IMR-90 (cell line): ENCODE data around the gene DGKQ. TPM values are rescaled to one million over a fixed set of nuclear protein-coding genes. Genes with fewer than 3 reads are reported as not detected.

Source experiments
- ATAC-seq: fragments of 200-7000 bp; cut with Tn5 transposase; 2 replicates; pipeline ENCODE4 v1.9.1; 2020; ENCODE audit warnings: low read depth, mild to moderate bottlenecking, moderate library complexity
- BruUV-seq: library from RNA; stranded (reverse); fragments of 400-500 nt; replicated peaks from 2 replicates; lab custom pipeline; 2021; lab: Mats Ljungman, UMichigan
- CTCF ChIA-PET: fragments of 300-600 bp; formaldehyde crosslinking; extraction: SDS; loops from one replicate; lab custom pipeline; 2021; ENCODE audit warnings: antibody characterized with exemption; lab: Yijun Ruan, JAX
- POLR2A ChIA-PET: fragments of 300-600 bp; sonication (Branson Sonifier 250); formaldehyde crosslinking; loops from one replicate; lab custom pipeline; 2022; ENCODE audit warnings: antibody characterized with exemption; ENCODE audit not compliant: unreplicated experiment; lab: Charles Lee
- DNase-seq: peaks from one replicate; pipeline ENCODE4 v3.0.0; 2013
- H2AFZ ChIP-seq: replicated peaks from 2 replicates; pipeline ENCODE3; 2013; ENCODE audit warnings: low read length, mild to moderate bottlenecking; ENCODE audit not compliant: poor library complexity
- H2AK5ac ChIP-seq: 2 replicates; pipeline ENCODE4 v1.6.1; 2013; ENCODE audit warnings: low read depth, low read length, inconsistent platforms
- H2AK9ac ChIP-seq: replicated peaks from 2 replicates; pipeline ENCODE3; 2013; ENCODE audit warnings: mild to moderate bottlenecking, low read depth, low read length, moderate library complexity; ENCODE audit not compliant: poor library complexity
- H2BK120ac ChIP-seq: 2 replicates; pipeline ENCODE4 v1.6.1; 2013; ENCODE audit warnings: low read depth, low read length, inconsistent platforms
- H2BK15ac ChIP-seq: 3 replicates; pipeline ENCODE4 v1.6.1; 2013; ENCODE audit warnings: low read depth, low read length, inconsistent platforms
- H2BK20ac ChIP-seq: 2 replicates; pipeline ENCODE4 v1.6.1; 2013; ENCODE audit warnings: low read depth, mild to moderate bottlenecking, inconsistent platforms, low read length, moderate library complexity
- H2BK5ac ChIP-seq: 2 replicates; pipeline ENCODE4 v1.6.1; 2013; ENCODE audit warnings: mild to moderate bottlenecking, low read depth, low read length, inconsistent platforms; ENCODE audit not compliant: poor library complexity, severe bottlenecking
- H3K14ac ChIP-seq: replicated peaks from 2 replicates; pipeline ENCODE4 v1.6.1; 2013; ENCODE audit warnings: low read depth, low read length, inconsistent platforms
- H3K18ac ChIP-seq: 2 replicates; pipeline ENCODE4 v1.6.1; 2013; ENCODE audit warnings: low read depth, low read length, control low read depth
- H3K23ac ChIP-seq: 2 replicates; pipeline ENCODE4 v1.6.1; 2013; ENCODE audit warnings: low read depth, low read length, inconsistent platforms
- H3K27ac ChIP-seq: 2 replicates; pipeline ENCODE4 v1.5.1; 2013; ENCODE audit warnings: mild to moderate bottlenecking, control low read depth, low read length; ENCODE audit not compliant: insufficient read depth
- H3K27me3 ChIP-seq: 2 replicates; pipeline ENCODE4 v1.6.1; 2013; ENCODE audit warnings: low read length; ENCODE audit not compliant: control insufficient read depth, insufficient read depth
- H3K36me3 ChIP-seq: 2 replicates; pipeline ENCODE4 v1.6.1; 2013; ENCODE audit warnings: low read length, mixed read lengths; ENCODE audit not compliant: control insufficient read depth, insufficient read depth
- H3K4ac ChIP-seq: 2 replicates; pipeline ENCODE4 v1.6.1; 2013; ENCODE audit warnings: low read depth, low read length, inconsistent platforms
- H3K4me1 ChIP-seq: 2 replicates; pipeline ENCODE4 v1.6.1; 2013; ENCODE audit warnings: low read length, mixed read lengths; ENCODE audit not compliant: control insufficient read depth, insufficient read depth
- H3K4me2 ChIP-seq: 2 replicates; pipeline ENCODE4 v1.6.1; 2013; ENCODE audit warnings: low read depth, mild to moderate bottlenecking, control low read depth, low read length, moderate library complexity
- H3K4me3 ChIP-seq: 2 replicates; pipeline ENCODE4 v1.5.1; 2013; ENCODE audit warnings: low read depth, mild to moderate bottlenecking, control low read depth, low read length, moderate library complexity; ENCODE audit not compliant: insufficient read depth
- H3K56ac ChIP-seq: 2 replicates; pipeline ENCODE4 v1.6.1; 2013; ENCODE audit warnings: low read length, inconsistent platforms; ENCODE audit not compliant: insufficient read depth; ENCODE audit errors: extremely low read depth
- H3K79me1 ChIP-seq, 2 experiments: 2 replicates each; pipeline ENCODE4 v1.6.1; 2013; ENCODE audit warnings: low read length in 2 of 2, inconsistent platforms in 1 of 2, low read depth in 1 of 2
- H3K9ac ChIP-seq: 2 replicates; pipeline ENCODE4 v1.6.1; 2013; ENCODE audit warnings: low read depth, low read length, control low read depth
- H3K9me1 ChIP-seq: 2 replicates; pipeline ENCODE4 v1.6.1; 2013; ENCODE audit warnings: low read length, inconsistent platforms; ENCODE audit not compliant: insufficient read depth
- H3K9me3 ChIP-seq: 2 replicates; pipeline ENCODE4 v1.6.1; 2013; ENCODE audit warnings: low read length; ENCODE audit not compliant: control insufficient read depth, insufficient read depth
- H4K20me1 ChIP-seq: 2 replicates; pipeline ENCODE4 v1.6.1; 2013; ENCODE audit warnings: low read length, inconsistent platforms; ENCODE audit not compliant: insufficient read depth
- H4K5ac ChIP-seq: 2 replicates; pipeline ENCODE4 v1.6.1; 2013; ENCODE audit warnings: mild to moderate bottlenecking, low read depth, low read length, control low read depth
- H4K8ac ChIP-seq, 2 experiments: 2 replicates each; pipeline ENCODE4 v1.6.1; 2013; ENCODE audit warnings: low read depth in 2 of 2, low read length in 2 of 2, control low read depth in 1 of 2, inconsistent platforms in 1 of 2
- H4K91ac ChIP-seq: 2 replicates; pipeline ENCODE4 v1.6.1; 2013; ENCODE audit warnings: low read depth, low read length, inconsistent platforms; ENCODE audit not compliant: insufficient read depth
- BHLHE40 ChIP-seq: fragments of 150-350 bp; IDR thresholded peaks from 2 replicates; pipeline ENCODE4 v1.6.1; 2016; ENCODE audit warnings: mild to moderate bottlenecking, low read depth, low read length
- CEBPB ChIP-seq: IDR thresholded peaks from 2 replicates; pipeline ENCODE4 v1.6.1; 2012; ENCODE audit warnings: low read depth, low read length, improper control_type of control experiment
- CHD1 ChIP-seq: IDR thresholded peaks from 2 replicates; pipeline ENCODE4 v1.6.1; 2012; ENCODE audit warnings: low read depth, low read length, improper control_type of control experiment
- FOS ChIP-seq: fragments of 150-350 bp; IDR thresholded peaks from 2 replicates; pipeline ENCODE4 v1.6.1; 2016; ENCODE audit warnings: low read depth, low read length
- MAFK ChIP-seq: IDR thresholded peaks from 2 replicates; pipeline ENCODE4 v1.6.1; 2012; ENCODE audit warnings: low read depth, low read length, improper control_type of control experiment
- MXI1 ChIP-seq: IDR thresholded peaks from 2 replicates; pipeline ENCODE4 v1.6.1; 2012; ENCODE audit warnings: low read depth, mild to moderate bottlenecking, low read length, moderate library complexity, borderline replicate concordance
- NFE2L2 ChIP-seq: fragments of 150-350 bp; IDR thresholded peaks from 2 replicates; pipeline ENCODE4 v1.6.1; 2016; ENCODE audit warnings: low read depth, mild to moderate bottlenecking, low read length
- POLR2A ChIP-seq: IDR thresholded peaks from 2 replicates; pipeline ENCODE4 v1.6.1; 2012; ENCODE audit warnings: mild to moderate bottlenecking, low read depth, low read length
- RAD21 ChIP-seq: IDR thresholded peaks from 2 replicates; pipeline ENCODE4 v1.6.1; 2012; ENCODE audit warnings: low read length, improper control_type of control experiment
- RCOR1 ChIP-seq: IDR thresholded peaks from 2 replicates; pipeline ENCODE4 v1.6.1; 2012; ENCODE audit warnings: mild to moderate bottlenecking, low read length, improper control_type of control experiment; ENCODE audit not compliant: insufficient replicate concordance
- RFX5 ChIP-seq: IDR thresholded peaks from 2 replicates; pipeline ENCODE4 v1.8.0; 2012; ENCODE audit warnings: low read depth, mild to moderate bottlenecking, low read length, moderate library complexity
- SMC3 ChIP-seq: fragments of 150-350 bp; IDR thresholded peaks from 2 replicates; pipeline ENCODE4 v1.6.1; 2016; ENCODE audit warnings: low read depth, mild to moderate bottlenecking, antibody characterized with exemption, low read length, moderate library complexity
- whole genome bisulfite sequencing, 2 experiments: methylation state at CpG; one replicate each; pipeline versions ENCODE4 v1.1.5 to v1.1.7; 2013; ENCODE audit warnings: missing lambda C conversion rate in 2 of 2; ENCODE audit not compliant: insufficient read length in 1 of 2; ENCODE audit errors: extremely low coverage in 2 of 2; 5-methylcytosine and 5-hydroxymethylcytosine counted together
- dilution Hi-C: fragments of 300-500 bp; cut with HindIII; formaldehyde crosslinking; loops from one replicate; pipeline ENCODE4 v1.14.3; 2018; ENCODE audit warnings: low sequenced_read_pairs; ENCODE audit not compliant: unreplicated experiment
- in situ Hi-C: fragments of 300-500 bp; cut with MboI; formaldehyde crosslinking; loops from 3 replicates; pipeline ENCODE4 v1.14.3; 2019; ENCODE audit warnings: low sequenced_read_pairs, inconsistent platforms, mixed read lengths
- intact Hi-C: fragments of 100-400 bp; cut with micrococcal nuclease; formaldehyde crosslinking; loops from 2 replicates; pipeline ENCODE4 v1.10.0; 2022
- polyA plus RNA-seq, 3 experiments: library from polyadenylated mRNA; depleted of rRNA; stranded (reverse); fragments of >200 nt; gene quantifications; 2 replicates each; pipeline ENCODE4 v1.2.3, GENCODE V29; 2012; ENCODE audit warnings: low replicate concordance in 1 of 3
- total RNA-seq: library from RNA; depleted of rRNA; stranded (reverse); fragments of >200 nt; gene quantifications from 2 replicates; pipeline ENCODE4 v1.2.3, GENCODE V29; 2012
- TF ChIP-seq, protein P1 (sequence below): fragments of 150-350 bp; IDR thresholded peaks from 2 replicates; pipeline ENCODE4 v1.6.1; 2017; ENCODE audit warnings: mild to moderate bottlenecking, antibody characterized with exemption, low read length, low read depth
- TF ChIP-seq, protein P2 (sequence below): fragments of 150-350 bp; IDR thresholded peaks from 2 replicates; pipeline ENCODE4 v1.6.1; 2016; ENCODE audit warnings: low read depth, mild to moderate bottlenecking, low read length, moderate library complexity, borderline replicate concordance
- TF ChIP-seq, protein P3 (sequence below): conservative IDR thresholded peaks from 2 replicates; pipeline ENCODE4 v1.5.1; 2012; ENCODE audit warnings: mild to moderate bottlenecking, low read depth, low read length, improper control_type of control experiment

Gene DGKQ
- total and polyA plus RNA-seq, 2 of the 4 experiments (the other 2 are of a cell fraction), result 4.3 to 15.6 TPM

DNA sequence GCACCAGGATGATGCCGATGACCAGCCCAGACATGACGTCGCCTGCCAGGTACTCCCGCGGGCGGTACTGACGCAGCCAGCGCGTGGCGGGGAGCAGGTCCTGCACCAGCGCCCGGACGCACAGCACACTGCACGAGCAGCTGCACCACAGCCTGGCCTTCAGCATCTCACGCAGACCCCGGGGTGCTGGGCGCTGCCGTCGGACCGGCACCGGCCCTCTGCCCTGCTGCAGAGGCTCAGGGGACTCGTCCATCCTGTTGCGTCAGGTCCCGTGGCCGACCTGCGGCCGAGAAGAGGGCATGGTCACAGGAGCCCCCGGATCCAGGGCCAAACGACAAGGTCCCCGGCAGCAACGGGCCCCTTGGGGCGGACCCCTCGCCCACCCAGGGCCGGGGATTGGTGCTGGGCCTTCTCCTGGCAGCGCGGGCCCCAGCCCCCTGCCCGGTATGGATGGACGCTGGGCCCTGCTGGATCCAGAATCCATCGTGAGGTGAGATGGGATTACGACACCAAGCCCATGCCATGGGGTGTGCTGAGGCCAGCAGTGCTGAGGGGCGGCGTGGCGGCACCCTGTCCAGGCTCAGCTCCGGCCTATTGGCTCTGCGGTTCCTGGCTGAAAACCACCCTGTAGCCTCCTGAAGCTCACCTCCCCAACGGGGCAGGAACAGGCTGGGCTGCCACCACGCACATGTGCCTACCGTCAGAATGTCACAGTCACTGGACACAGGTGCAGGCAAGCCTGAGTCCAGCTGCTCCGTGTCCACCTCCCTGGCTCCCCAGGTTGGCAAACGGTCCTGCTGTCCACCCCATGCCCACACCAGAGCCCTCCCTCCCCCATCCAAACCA, 18.3 kb upstream of the DGKQ start:
- Histone ChIP-seq H3K9me1 (no peaks in the 10 kb centered on the region), H2AK5ac (no peak overlapping the region), H3K27me3 (peaks cover 4% of the 10 kb centered on the region), H3K4me2 (no peak overlapping the region), H3K4ac (no peak overlapping the region), H3K27ac (no peak overlapping the region), H3K23ac (no peak overlapping the region), H3K14ac (no peak overlapping the region), H2BK5ac (no peak overlapping the region), H4K8ac (no peak overlapping the region), H2BK120ac (no peak overlapping the region), H3K56ac (no peak overlapping the region), H2BK20ac (no peak overlapping the region), H3K36me3 (peaks cover 9% of the 10 kb centered on the region; the same call in 1 of the 2 replicates), H3K79me1 (peaks cover 0 to 18% of the 10 kb centered on the region in 2 experiments; a peak in 1 of 4 replicates), H2AK9ac (no peak overlapping the region), H3K18ac (no peak overlapping the region), H2BK15ac (no peak overlapping the region), H2AFZ (no peak overlapping the region), H3K4me3 (no peak overlapping the region), H3K9me3 (no peaks in the 10 kb centered on the region), H4K5ac (no peak overlapping the region), H3K9ac (no peak overlapping the region), H4K20me1 (peaks cover 2% of the 10 kb centered on the region), H3K4me1 (peaks cover 5% of the 10 kb centered on the region; the same call in 1 of the 2 replicates), H4K91ac (no peak overlapping the region)
- in situ Hi-C loops, result no loop called here
- WGBS, 2 experiments, result 91% methylated on average over 39 of the region's 50 CpGs; no CpG with 5 or more reads in 1 of the 2 experiments
- ChIA-PET CTCF (no interaction called here), POLR2A (no interaction called here)
- no peak for DNase-seq
- intact Hi-C loops, result no loop called here
- ATAC-seq, result no peak
- BruUV-seq, result no TSS peak
- dilution Hi-C loops, result no loop called here
- no peak for TF ChIP-seq BHLHE40
- no peak for TF ChIP-seq CEBPB
- no peak for TF ChIP-seq POLR2A
- no peak for TF ChIP-seq MXI1
- no peak for TF ChIP-seq RCOR1
- no peak for TF ChIP-seq MAFK
- TF ChIP-seq FOS, result no peak
- TF ChIP-seq SMC3, result no peak
- TF ChIP-seq, protein P1, sequence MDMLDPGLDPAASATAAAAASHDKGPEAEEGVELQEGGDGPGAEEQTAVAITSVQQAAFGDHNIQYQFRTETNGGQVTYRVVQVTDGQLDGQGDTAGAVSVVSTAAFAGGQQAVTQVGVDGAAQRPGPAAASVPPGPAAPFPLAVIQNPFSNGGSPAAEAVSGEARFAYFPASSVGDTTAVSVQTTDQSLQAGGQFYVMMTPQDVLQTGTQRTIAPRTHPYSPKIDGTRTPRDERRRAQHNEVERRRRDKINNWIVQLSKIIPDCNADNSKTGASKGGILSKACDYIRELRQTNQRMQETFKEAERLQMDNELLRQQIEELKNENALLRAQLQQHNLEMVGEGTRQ, result no peak
- TF ChIP-seq, protein P2, sequence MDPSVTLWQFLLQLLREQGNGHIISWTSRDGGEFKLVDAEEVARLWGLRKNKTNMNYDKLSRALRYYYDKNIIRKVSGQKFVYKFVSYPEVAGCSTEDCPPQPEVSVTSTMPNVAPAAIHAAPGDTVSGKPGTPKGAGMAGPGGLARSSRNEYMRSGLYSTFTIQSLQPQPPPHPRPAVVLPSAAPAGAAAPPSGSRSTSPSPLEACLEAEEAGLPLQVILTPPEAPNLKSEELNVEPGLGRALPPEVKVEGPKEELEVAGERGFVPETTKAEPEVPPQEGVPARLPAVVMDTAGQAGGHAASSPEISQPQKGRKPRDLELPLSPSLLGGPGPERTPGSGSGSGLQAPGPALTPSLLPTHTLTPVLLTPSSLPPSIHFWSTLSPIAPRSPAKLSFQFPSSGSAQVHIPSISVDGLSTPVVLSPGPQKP, result no peak
- TF ChIP-seq, protein P3, sequence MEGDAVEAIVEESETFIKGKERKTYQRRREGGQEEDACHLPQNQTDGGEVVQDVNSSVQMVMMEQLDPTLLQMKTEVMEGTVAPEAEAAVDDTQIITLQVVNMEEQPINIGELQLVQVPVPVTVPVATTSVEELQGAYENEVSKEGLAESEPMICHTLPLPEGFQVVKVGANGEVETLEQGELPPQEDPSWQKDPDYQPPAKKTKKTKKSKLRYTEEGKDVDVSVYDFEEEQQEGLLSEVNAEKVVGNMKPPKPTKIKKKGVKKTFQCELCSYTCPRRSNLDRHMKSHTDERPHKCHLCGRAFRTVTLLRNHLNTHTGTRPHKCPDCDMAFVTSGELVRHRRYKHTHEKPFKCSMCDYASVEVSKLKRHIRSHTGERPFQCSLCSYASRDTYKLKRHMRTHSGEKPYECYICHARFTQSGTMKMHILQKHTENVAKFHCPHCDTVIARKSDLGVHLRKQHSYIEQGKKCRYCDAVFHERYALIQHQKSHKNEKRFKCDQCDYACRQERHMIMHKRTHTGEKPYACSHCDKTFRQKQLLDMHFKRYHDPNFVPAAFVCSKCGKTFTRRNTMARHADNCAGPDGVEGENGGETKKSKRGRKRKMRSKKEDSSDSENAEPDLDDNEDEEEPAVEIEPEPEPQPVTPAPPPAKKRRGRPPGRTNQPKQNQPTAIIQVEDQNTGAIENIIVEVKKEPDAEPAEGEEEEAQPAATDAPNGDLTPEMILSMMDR, result no peak
- no peak for TF ChIP-seq RFX5
- TF ChIP-seq RAD21, result no peak
- TF ChIP-seq NFE2L2, result no peak
- no peak for TF ChIP-seq CHD1
